Neural cell (in vitro differentiated cells): ENCODE measurements around the gene HS3ST5. TPM values are rescaled to one million over a fixed set of nuclear protein-coding genes. Genes with fewer than 3 reads are reported as not detected.

ENCODE experiments used
- H2AFZ ChIP-seq: fragments of 200-600, 300-800 bp; sonication (generic), shearing (Covaris generic); 2 replicates; pipeline ENCODE4 v1.6.0; 2014; ENCODE audit warnings: low read depth, mild to moderate bottlenecking, antibody characterized with exemption, low read length, moderate library complexity
- H3F3A ChIP-seq: fragments of 200-600 bp; shearing (Covaris generic); 2 replicates; pipeline ENCODE4 v1.6.1; 2016; ENCODE audit warnings: mild to moderate bottlenecking, moderate library complexity, mixed read lengths, antibody characterized with exemption, low read length; ENCODE audit not compliant: insufficient read depth, poor library complexity, severe bottlenecking
- H3K27ac ChIP-seq: fragments of 200-600, 300-800 bp; sonication (generic), shearing (Covaris generic); 2 replicates; pipeline ENCODE4 v1.5.1; 2014; ENCODE audit warnings: mild to moderate bottlenecking, low read length, moderate library complexity
- H3K27me3 ChIP-seq: fragments of 300-800, 200-600 bp; sonication (generic), shearing (Covaris generic); 2 replicates; pipeline ENCODE4 v1.6.0; 2014; ENCODE audit warnings: mild to moderate bottlenecking, low read depth, low read length, moderate library complexity; ENCODE audit not compliant: insufficient read depth
- H3K36me3 ChIP-seq: fragments of 300-800, 200-600 bp; sonication (generic), shearing (Covaris generic); 2 replicates; pipeline ENCODE4 v1.5.1; 2014; ENCODE audit warnings: mild to moderate bottlenecking, antibody characterized with exemption, low read length, moderate library complexity; ENCODE audit not compliant: insufficient read depth
- H3K4me2 ChIP-seq: fragments of 300-800, 200-600 bp; sonication (generic), shearing (Covaris generic); 2 replicates; pipeline ENCODE4 v1.6.0; 2014; ENCODE audit warnings: mild to moderate bottlenecking, low read length
- H3K4me3 ChIP-seq: fragments of 300-800, 200-600 bp; sonication (generic), shearing (Covaris generic); 2 replicates; pipeline ENCODE4 v1.5.1; 2014; ENCODE audit warnings: mild to moderate bottlenecking, low read length, moderate library complexity
- H3K79me2 ChIP-seq: fragments of 200-600 bp; shearing (Covaris generic); replicated peaks from 2 replicates; pipeline ENCODE4 v1.6.0; 2014; ENCODE audit warnings: mild to moderate bottlenecking, low read length, moderate library complexity; ENCODE audit not compliant: insufficient read depth
- H3K9ac ChIP-seq: fragments of 300-800, 200-600 bp; sonication (generic), shearing (Covaris generic); 2 replicates; pipeline ENCODE4 v1.6.1; 2016; ENCODE audit warnings: mild to moderate bottlenecking, low read length, mixed read lengths
- H3K9me2 ChIP-seq: fragments of 200-600 bp; shearing (Covaris generic); 2 replicates; pipeline ENCODE4 v1.6.1; 2016; ENCODE audit warnings: mild to moderate bottlenecking, low read length, mixed read lengths; ENCODE audit not compliant: insufficient read depth
- H3K9me3 ChIP-seq: fragments of 200-600, 300-800 bp; sonication (generic), shearing (Covaris generic); 2 replicates; pipeline ENCODE4 v1.6.1; 2016; ENCODE audit warnings: mild to moderate bottlenecking, mixed run types, low read length, moderate library complexity, mixed read lengths
- H4K20me1 ChIP-seq: fragments of 200-600 bp; shearing (Covaris generic); 2 replicates; pipeline ENCODE4 v1.6.1; 2016; ENCODE audit warnings: mild to moderate bottlenecking, mixed run types; ENCODE audit not compliant: insufficient read depth
- CTCF ChIP-seq: fragments of 450-650 bp; IDR thresholded peaks from 2 replicates; pipeline ENCODE4 v1.5.1; 2014; ENCODE audit warnings: antibody characterized with exemption, mild to moderate bottlenecking, moderate library complexity; ENCODE audit not compliant: poor library complexity, severe bottlenecking
- EP300 ChIP-seq: fragments of 450-650 bp; conservative IDR thresholded peaks from 2 replicates; pipeline ENCODE4 v1.6.1; 2014; ENCODE audit warnings: antibody characterized with exemption, mild to moderate bottlenecking, moderate library complexity; ENCODE audit not compliant: poor library complexity, severe bottlenecking
- EZH2 ChIP-seq: fragments of 200-600, 300-800 bp; shearing (Covaris generic), sonication (generic); IDR thresholded peaks from 2 replicates; pipeline ENCODE4 v1.6.1; 2014; ENCODE audit warnings: antibody characterized with exemption, low read length, borderline replicate concordance, mild to moderate bottlenecking; ENCODE audit not compliant: insufficient read depth, poor library complexity, severe bottlenecking
- MXI1 ChIP-seq: fragments of 450-650 bp; conservative IDR thresholded peaks from 2 replicates; pipeline ENCODE4 v1.6.1; 2014; ENCODE audit warnings: antibody characterized with exemption, mild to moderate bottlenecking; ENCODE audit not compliant: poor library complexity, severe bottlenecking
- POLR2AphosphoS5 ChIP-seq: IDR thresholded peaks from 2 replicates; pipeline ENCODE4 v1.6.1; 2012
- RAD21 ChIP-seq: fragments of 450-650 bp; conservative IDR thresholded peaks from 2 replicates; pipeline ENCODE4 v1.6.1; 2014; ENCODE audit warnings: antibody characterized with exemption, mild to moderate bottlenecking, moderate library complexity
- REST ChIP-seq: IDR thresholded peaks from 2 replicates; pipeline ENCODE4 v1.6.1; 2012; ENCODE audit warnings: borderline replicate concordance
- SMC3 ChIP-seq: fragments of 450-650 bp; conservative IDR thresholded peaks from 2 replicates; pipeline ENCODE4 v1.6.1; 2014; ENCODE audit warnings: antibody characterized with exemption, mild to moderate bottlenecking, moderate library complexity; ENCODE audit not compliant: poor library complexity
- TAF1 ChIP-seq: IDR thresholded peaks from 2 replicates; pipeline ENCODE4 v1.6.1; 2012; ENCODE audit warnings: low read depth
- polyA plus RNA-seq: library from polyadenylated mRNA; depleted of rRNA; stranded (reverse); fragments of >200 nt; gene quantifications from 2 replicates; pipeline ENCODE4 v1.2.3, GENCODE V29; 2014

HS3ST5 gene
- polyA plus RNA-seq, 1 donor from 2014 or later = not detected

GRCh38 chr6:114323784-114324183, 19.0 kb downstream of the HS3ST5 start:
- Histone ChIP-seq H2AFZ (no peak overlapping the region), H3K4me3 (no peak overlapping the region), H3K36me3 (no peaks in the 10 kb centered on the region), H3K27me3 (no peaks in the 10 kb centered on the region), H3K9me2 (no peaks in the 10 kb centered on the region), H3K9me3 (no peaks in the 10 kb centered on the region), H3K79me2 (no peaks in the 10 kb centered on the region), H4K20me1 (no peaks in the 10 kb centered on the region), H3K9ac (no peak overlapping the region), H3K4me2 (no peak overlapping the region), H3K27ac (no peak overlapping the region), H3F3A (peaks cover 2% of the 10 kb centered on the region)
- TF ChIP-seq EZH2 (no peak), EP300 (no peak), RAD21 (no peak), POLR2AphosphoS5 (no peak), REST (no peak), TAF1 (no peak), CTCF (no peak), SMC3 (no peak), MXI1 (no peak)

- no peak overlapping the region for H3K4me2 ChIP-seq
- H3F3A ChIP-seq = peaks cover 2% of the 10 kb centered on the region
- H3K27ac ChIP-seq = no peak overlapping the region
- H3K9ac ChIP-seq = no peak overlapping the region
- no peaks in the 10 kb centered on the region for H3K9me2 ChIP-seq
- no peaks in the 10 kb centered on the region for H3K9me3 ChIP-seq
- no peaks in the 10 kb centered on the region for H3K79me2 ChIP-seq
- H4K20me1 ChIP-seq = no peaks in the 10 kb centered on the region
- no peak overlapping the region for H3K4me3 ChIP-seq
- TF ChIP-seq TAF1 (no peak), CTCF (no peak), RAD21 (no peak), REST (no peak), EP300 (no peak), POLR2AphosphoS5 (no peak), SMC3 (no peak), MXI1 (no peak), EZH2 (no peak)
- no peak overlapping the region for H2AFZ ChIP-seq
- no peaks in the 10 kb centered on the region for H3K36me3 ChIP-seq
- no peaks in the 10 kb centered on the region for H3K27me3 ChIP-seq
These were observed 23.1 kb downstream of the HS3ST5 start for GRCh38 chr6:114319749-114320148.
